Measurements from ENCODE around the gene PPARGC1A. TPM values are rescaled to one million over a fixed set of nuclear protein-coding genes. Genes with fewer than 3 reads are reported as not detected.

The PPARGC1A gene
- polyA plus RNA-seq, 1 experiment = 0.73 TPM

DNA sequence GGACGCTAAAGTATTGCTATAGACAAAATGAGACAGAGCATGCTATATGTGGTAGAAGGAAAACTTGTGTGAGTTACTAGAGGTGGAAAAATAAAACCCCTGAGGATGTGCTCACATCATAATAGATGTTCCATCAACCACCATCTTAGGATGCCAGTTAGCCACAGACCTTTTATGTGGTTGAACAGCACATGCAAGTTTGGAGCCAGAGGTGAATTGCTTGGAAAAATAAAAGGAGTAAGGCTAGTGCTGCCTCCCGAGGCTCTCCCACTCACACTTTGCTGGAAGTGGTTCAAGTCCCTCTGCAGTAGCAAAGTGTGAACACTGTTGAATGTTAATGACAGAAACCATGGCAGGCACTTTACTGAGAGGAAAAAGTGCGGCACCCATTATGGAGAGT lies 39.4 kb upstream of the PPARGC1A start:
- CTCF ChIA-PET = no interaction called here
- Histone ChIP-seq H3K9me3 (ENCODE audit: control insufficient read depth, insufficient read depth, low read length) (no peaks in the 10 kb centered on the region), H3K27ac (ENCODE audit: low read depth, low read length) (no peak overlapping the region), H3K4me3 (ENCODE audit: low read depth, low read length) (no peak overlapping the region), H3K27me3 (ENCODE audit: control insufficient read depth, insufficient read depth, low read length) (peaks cover 4% of the 10 kb centered on the region)
- TF ChIP-seq, protein P1, sequence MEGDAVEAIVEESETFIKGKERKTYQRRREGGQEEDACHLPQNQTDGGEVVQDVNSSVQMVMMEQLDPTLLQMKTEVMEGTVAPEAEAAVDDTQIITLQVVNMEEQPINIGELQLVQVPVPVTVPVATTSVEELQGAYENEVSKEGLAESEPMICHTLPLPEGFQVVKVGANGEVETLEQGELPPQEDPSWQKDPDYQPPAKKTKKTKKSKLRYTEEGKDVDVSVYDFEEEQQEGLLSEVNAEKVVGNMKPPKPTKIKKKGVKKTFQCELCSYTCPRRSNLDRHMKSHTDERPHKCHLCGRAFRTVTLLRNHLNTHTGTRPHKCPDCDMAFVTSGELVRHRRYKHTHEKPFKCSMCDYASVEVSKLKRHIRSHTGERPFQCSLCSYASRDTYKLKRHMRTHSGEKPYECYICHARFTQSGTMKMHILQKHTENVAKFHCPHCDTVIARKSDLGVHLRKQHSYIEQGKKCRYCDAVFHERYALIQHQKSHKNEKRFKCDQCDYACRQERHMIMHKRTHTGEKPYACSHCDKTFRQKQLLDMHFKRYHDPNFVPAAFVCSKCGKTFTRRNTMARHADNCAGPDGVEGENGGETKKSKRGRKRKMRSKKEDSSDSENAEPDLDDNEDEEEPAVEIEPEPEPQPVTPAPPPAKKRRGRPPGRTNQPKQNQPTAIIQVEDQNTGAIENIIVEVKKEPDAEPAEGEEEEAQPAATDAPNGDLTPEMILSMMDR (IDR thresholded peaks at IDR 0.05; ENCODE audit: low read depth, low read length) = no peak
- no peak for DNase-seq (ENCODE audit: low read depth, low spot score)
- POLR2A ChIA-PET = no interaction called here

DNA sequence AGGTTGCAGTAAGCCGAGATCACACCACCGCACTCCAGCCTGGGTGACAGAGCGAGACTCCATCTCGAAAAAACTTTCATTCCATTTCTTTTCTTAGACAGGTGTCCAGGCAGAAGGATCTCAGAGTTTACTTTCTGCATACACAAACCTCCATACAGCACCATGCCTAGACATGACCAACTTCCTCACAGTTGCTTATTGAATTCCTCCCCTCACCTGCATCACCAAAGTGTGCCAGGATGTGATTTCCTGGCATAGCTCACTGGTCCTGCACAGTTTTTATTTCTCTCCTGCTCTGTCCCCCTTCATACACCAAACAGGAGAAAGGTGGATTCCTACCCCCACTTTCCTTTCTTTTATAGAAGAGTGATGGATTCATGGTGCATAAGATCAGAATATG lies 34.7 kb upstream of the PPARGC1A start:
- Histone ChIP-seq H3K27me3 (ENCODE audit: control insufficient read depth, insufficient read depth, low read length) (peaks cover 7% of the 10 kb centered on the region), H3K4me3 (ENCODE audit: low read depth, low read length) (no peak overlapping the region), H3K9me3 (ENCODE audit: control insufficient read depth, insufficient read depth, low read length) (no peaks in the 10 kb centered on the region), H3K27ac (ENCODE audit: low read depth, low read length) (no peak overlapping the region)
- ChIA-PET CTCF (interaction anchor here (0.8 kb wide), 1 partner anchor 548 kb away, joined by 4 read pairs; no protein-coding TSS in a partner anchor), POLR2A (no interaction called here)
- no peak for DNase-seq (ENCODE audit: low read depth, low spot score)
- TF ChIP-seq, protein P1 (IDR thresholded peaks at IDR 0.05; ENCODE audit: low read depth, low read length) = no peak

DNA sequence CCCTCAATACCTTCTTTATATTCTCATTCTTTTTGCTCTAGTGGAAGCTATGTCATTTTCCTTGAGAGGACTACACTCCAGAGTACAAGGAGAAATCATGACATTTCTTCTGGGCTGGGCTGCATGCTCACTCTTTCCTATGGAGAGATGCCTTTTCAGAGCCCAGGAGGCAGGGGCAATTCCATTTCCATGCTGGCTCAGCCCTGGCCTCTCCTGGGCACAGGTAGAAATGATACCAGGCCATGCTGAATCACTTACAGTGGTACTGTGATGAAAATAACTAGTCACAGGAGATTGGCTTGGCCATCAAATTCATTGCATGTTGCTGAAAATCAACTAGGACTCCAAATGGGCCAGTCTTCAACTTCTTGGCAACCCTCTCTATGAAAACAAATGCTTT lies 34.0 kb upstream of the PPARGC1A start:
- TF ChIP-seq, protein P1 (IDR thresholded peaks at IDR 0.05; ENCODE audit: low read depth, low read length) = no peak
- H3K27me3 ChIP-seq (ENCODE audit: control insufficient read depth, insufficient read depth, low read length) = peaks cover 7% of the 10 kb centered on the region
- no peak overlapping the region for H3K4me3 ChIP-seq (ENCODE audit: low read depth, low read length)
- CTCF ChIA-PET = no interaction called here
- H3K27ac ChIP-seq (ENCODE audit: low read depth, low read length) = no peak overlapping the region
- POLR2A ChIA-PET = no interaction called here
- no peaks in the 10 kb centered on the region for H3K9me3 ChIP-seq (ENCODE audit: control insufficient read depth, insufficient read depth, low read length)
- no peak for DNase-seq (ENCODE audit: low read depth, low spot score)

DNA sequence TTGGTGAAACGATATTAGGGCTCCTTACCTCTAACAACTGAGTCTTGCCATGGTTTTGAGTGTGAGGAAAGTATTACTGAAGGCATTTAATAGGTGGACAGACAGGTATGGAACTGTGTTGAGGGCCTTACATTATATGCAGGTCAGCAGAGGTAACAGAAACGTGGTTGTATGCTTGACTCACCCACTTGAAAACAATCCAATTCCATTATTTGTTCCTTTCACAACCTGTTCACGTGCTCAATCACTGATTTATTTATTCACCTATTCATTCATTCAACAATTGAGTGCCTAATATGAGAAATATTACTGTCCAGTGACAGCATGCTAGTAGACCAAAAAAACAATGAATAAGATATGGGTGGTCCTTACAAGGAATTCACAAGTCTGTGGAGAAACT lies 33.3 kb upstream of the PPARGC1A start:
- POLR2A ChIA-PET = no interaction called here
- Histone ChIP-seq H3K4me3 (ENCODE audit: low read depth, low read length) (no peak overlapping the region), H3K9me3 (ENCODE audit: control insufficient read depth, insufficient read depth, low read length) (no peaks in the 10 kb centered on the region), H3K27me3 (ENCODE audit: control insufficient read depth, insufficient read depth, low read length) (peaks cover 7% of the 10 kb centered on the region), H3K27ac (ENCODE audit: low read depth, low read length) (no peak overlapping the region)
- DNase-seq (ENCODE audit: low read depth, low spot score) = no peak
- TF ChIP-seq, protein P1 (IDR thresholded peaks at IDR 0.05; ENCODE audit: low read depth, low read length) = no peak
- CTCF ChIA-PET = no interaction called here

DNA sequence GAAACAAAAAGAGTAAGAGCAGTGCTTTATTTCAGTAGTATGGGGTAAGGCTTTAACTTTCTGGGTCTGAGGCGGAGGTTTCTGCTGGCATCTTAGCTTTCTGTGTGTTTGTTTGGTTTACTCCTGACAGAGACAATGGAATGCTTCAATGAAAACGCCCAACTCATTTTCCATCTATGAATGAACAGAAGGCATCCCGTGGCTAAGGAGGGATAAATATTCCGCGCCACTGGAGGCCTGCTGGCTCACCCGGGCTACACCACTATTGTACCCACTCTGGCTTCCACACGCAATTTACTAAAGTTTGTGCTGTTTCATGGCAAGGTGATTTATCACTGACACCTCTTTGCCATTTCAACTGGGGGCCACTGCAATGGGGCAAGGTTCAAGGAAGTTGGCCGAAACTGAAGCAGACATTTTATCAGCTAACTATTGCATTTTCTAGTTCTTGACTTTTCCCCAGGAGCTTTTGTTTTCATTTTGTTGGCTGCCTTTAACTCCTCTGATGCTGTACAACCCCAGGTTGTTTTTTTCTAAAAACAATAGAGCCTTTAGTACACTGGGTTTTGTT lies 32.8 kb upstream of the PPARGC1A start:
- TF ChIP-seq, protein P1 (IDR thresholded peaks at IDR 0.05; ENCODE audit: low read depth, low read length) = no peak
- DNase-seq (ENCODE audit: low read depth, low spot score) = no peak
- Histone ChIP-seq H3K4me3 (ENCODE audit: low read depth, low read length) (no peak overlapping the region), H3K9me3 (ENCODE audit: control insufficient read depth, insufficient read depth, low read length) (no peaks in the 10 kb centered on the region), H3K27me3 (ENCODE audit: control insufficient read depth, insufficient read depth, low read length) (peaks cover 7% of the 10 kb centered on the region), H3K27ac (ENCODE audit: low read depth, low read length) (no peak overlapping the region)
- CTCF ChIA-PET = no interaction called here
- POLR2A ChIA-PET = no interaction called here
